Parathyroid adenoma (tissue), 2 donors: ENCODE results near the gene TGFBR2.
A peak's percentile ranks its signal among the peaks of the same experiment; 100 is the strongest.

Experiments used
- H2AFZ ChIP-seq: fragments of 300-600 bp; sonication (generic); one replicate; pipeline ENCODE4 v1.7.0; 2017; ENCODE audit warnings: antibody characterized with exemption, mild to moderate bottlenecking
- H3K27ac ChIP-seq: fragments of 300-600 bp; sonication (generic); one replicate; pipeline ENCODE4 v1.7.0; 2017
- H3K27me3 ChIP-seq: fragments of 300-600 bp; sonication (generic); one replicate; pipeline ENCODE4 v1.7.0; 2017; ENCODE audit warnings: low read length; ENCODE audit not compliant: control insufficient read depth, insufficient read depth
- H3K36me3 ChIP-seq: fragments of 300-600 bp; sonication (generic); one replicate; pipeline ENCODE4 v1.7.0; 2017; ENCODE audit warnings: low read length; ENCODE audit not compliant: control insufficient read depth, insufficient read depth
- H3K4me1 ChIP-seq: fragments of 300-600 bp; sonication (generic); one replicate; pipeline ENCODE4 v1.7.0; 2017; ENCODE audit warnings: control low read depth
- H3K4me2 ChIP-seq: fragments of 300-600 bp; sonication (generic); one replicate; pipeline ENCODE4 v1.7.0; 2017; ENCODE audit warnings: low read length
- H3K4me3 ChIP-seq: fragments of 300-600 bp; sonication (generic); one replicate; pipeline ENCODE4 v1.7.0; 2017; ENCODE audit warnings: low read depth, low read length
- H3K79me2 ChIP-seq: fragments of 300-600 bp; sonication (generic); one replicate; pipeline ENCODE4 v1.7.0; 2017; ENCODE audit warnings: control low read depth
- H3K9ac ChIP-seq: fragments of 300-600 bp; sonication (generic); one replicate; pipeline ENCODE4 v1.7.0; 2017; ENCODE audit warnings: mild to moderate bottlenecking
- H3K9me3 ChIP-seq: fragments of 300-600 bp; sonication (generic); one replicate; pipeline ENCODE4 v1.7.0; 2017; ENCODE audit warnings: low read length; ENCODE audit not compliant: control insufficient read depth
- TF ChIP-seq, protein P1 (sequence below): fragments of 300-600 bp; sonication (generic); IDR thresholded peaks from one replicate; pipeline ENCODE4 v1.7.0; 2017; ENCODE audit warnings: antibody characterized with exemption, mild to moderate bottlenecking
- donor health status: primary hyperparathyroidism.

The TGFBR2 gene

DNA sequence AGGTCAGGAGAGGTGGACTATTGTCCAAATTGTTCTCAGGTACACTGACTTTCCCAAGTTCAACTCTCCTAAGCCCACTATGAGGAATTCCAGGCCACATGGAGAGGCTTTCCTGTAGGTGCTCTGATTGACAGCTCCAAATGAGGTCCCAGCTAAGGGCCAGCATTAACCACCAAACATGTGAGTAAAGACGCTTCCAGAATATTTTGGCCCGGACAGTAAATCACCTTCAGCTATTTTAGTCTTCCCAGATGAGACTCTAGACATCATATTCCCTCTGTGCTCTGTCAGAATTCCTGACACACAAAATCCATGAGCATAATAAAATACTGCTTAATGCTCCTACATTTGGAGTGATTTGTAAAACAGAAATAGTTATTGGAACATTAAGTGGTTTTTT is 135.5 kb downstream of the TGFBR2 start:
- Histone ChIP-seq H2AFZ (no peak overlapping the region), H3K36me3 (no peaks in the 10 kb centered on the region), H3K79me2 (no peaks in the 10 kb centered on the region), H3K4me3 (no peak overlapping the region), H3K4me2 (no peak overlapping the region), H3K4me1 (no peaks in the 10 kb centered on the region), H3K9me3 (no peaks in the 10 kb centered on the region), H3K27ac (no peak overlapping the region), H3K9ac (no peak overlapping the region), H3K27me3 (no peaks in the 10 kb centered on the region)
- TF ChIP-seq, protein P1, sequence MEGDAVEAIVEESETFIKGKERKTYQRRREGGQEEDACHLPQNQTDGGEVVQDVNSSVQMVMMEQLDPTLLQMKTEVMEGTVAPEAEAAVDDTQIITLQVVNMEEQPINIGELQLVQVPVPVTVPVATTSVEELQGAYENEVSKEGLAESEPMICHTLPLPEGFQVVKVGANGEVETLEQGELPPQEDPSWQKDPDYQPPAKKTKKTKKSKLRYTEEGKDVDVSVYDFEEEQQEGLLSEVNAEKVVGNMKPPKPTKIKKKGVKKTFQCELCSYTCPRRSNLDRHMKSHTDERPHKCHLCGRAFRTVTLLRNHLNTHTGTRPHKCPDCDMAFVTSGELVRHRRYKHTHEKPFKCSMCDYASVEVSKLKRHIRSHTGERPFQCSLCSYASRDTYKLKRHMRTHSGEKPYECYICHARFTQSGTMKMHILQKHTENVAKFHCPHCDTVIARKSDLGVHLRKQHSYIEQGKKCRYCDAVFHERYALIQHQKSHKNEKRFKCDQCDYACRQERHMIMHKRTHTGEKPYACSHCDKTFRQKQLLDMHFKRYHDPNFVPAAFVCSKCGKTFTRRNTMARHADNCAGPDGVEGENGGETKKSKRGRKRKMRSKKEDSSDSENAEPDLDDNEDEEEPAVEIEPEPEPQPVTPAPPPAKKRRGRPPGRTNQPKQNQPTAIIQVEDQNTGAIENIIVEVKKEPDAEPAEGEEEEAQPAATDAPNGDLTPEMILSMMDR: no peak

DNA sequence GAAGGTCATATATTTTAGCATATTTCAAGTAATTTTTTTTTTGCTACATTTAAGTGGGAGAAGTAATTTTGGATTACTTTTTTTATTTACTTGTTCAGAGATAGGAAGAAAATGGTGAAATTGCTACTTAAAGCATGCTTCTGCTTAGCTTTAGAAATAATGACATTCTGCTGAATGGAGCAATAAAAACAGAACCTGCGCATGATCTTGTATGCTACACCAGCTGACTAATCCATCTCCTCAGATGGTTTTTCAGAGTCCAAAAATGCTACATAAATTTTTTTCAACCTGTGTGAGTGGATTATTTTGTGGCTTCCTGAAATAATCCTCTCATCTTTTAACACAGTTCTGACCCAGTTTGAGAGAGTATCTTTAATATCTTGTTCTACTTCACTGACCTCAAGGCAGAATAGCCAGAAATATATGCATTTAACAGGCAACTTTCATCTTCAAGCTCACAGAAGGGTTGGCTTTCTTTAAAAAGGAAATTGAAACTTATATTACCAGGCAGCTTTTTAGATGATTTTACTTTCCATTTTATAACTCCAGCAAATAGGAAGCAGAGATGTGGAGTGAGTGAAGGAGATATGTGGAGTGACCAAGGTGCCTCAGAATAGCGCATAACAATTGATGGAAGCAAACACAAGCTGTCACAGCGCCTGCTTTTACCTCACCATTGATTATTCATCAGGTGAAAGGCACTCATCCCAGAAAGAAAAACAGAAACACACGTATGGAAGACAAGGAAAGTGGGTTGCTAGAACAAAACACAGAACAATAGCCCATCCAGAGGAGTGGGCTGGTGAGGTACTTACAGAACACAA is 136.6 kb downstream of the TGFBR2 start:
- TF ChIP-seq, protein P1: no peak
- no peak overlapping the region for H3K9ac ChIP-seq
- H3K27me3 ChIP-seq: no peaks in the 10 kb centered on the region
- H3K4me1 ChIP-seq: no peaks in the 10 kb centered on the region
- no peaks in the 10 kb centered on the region for H3K36me3 ChIP-seq
- no peak overlapping the region for H3K4me3 ChIP-seq
- H3K27ac ChIP-seq: no peak overlapping the region
- H3K9me3 ChIP-seq: no peaks in the 10 kb centered on the region
- H2AFZ ChIP-seq: no peak overlapping the region
- peak overlapping the region; percentile 2 for H3K4me2 ChIP-seq
- no peaks in the 10 kb centered on the region for H3K79me2 ChIP-seq
